22Rv1 (cell line): ENCODE measurements around the gene TPH2.

Source experiments
- CTCF ChIP-seq: fragments of 450-650 bp; IDR thresholded peaks from 2 replicates; pipeline ENCODE4 v1.5.1; 2017; ENCODE audit warnings: mild to moderate bottlenecking
- ZFX ChIP-seq: fragments of 450-650 bp; IDR thresholded peaks from 2 replicates; pipeline ENCODE4 v1.6.1; 2017; ENCODE audit warnings: antibody characterized with exemption, borderline replicate concordance

GRCh38 chr12:72081777-72082176 is 143.1 kb downstream of the TPH2 start:
- TF ChIP-seq CTCF (no peak), ZFX (no peak)
